GM18870 (cell line): ENCODE results near the gene LIN7B.

Experiments
- ATAC-seq: cut with Tn5 transposase; IDR thresholded peaks from one replicate; pipeline ENCODE4 v1.9.1; 2021; ENCODE audit warnings: moderate library complexity; ENCODE audit not compliant: unreplicated experiment

The LIN7B gene

DNA sequence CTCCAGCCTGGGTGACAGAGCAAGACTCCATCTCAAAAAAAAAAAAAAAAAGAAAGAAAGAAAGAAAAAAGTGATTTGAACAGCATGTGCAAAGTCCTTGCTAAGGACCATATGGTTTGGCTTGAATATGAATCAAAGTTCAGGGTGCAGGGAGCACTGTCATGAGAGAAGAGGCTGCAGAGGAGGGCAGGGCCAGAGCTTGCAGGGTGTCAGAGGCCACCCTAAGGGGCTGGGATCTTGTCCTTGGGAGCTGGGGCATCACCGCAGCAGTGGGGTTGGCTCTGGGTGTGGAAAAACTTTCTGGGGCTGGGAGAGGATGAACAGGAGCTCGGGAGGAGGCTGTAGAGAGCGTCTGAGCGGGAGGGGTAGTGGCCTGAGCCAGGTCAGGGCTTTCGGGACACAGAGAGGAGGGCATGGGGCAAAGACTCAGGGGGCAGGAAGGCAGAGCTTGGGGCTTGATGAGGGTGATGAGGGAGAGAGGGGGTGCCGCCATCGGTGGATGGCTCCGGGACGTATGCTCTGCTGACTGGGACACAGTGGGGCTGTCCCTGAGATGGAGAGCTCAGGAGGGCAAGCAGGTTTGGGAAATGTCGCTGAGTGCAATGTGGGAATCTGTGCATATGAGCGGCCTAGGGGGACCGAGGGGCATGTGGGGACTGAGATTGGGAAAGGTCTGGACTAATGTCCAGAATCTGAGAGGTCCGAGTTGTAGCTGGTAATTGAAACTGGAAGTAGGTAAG is 46.5 kb downstream of the LIN7B start:
- no peak for ATAC-seq

DNA sequence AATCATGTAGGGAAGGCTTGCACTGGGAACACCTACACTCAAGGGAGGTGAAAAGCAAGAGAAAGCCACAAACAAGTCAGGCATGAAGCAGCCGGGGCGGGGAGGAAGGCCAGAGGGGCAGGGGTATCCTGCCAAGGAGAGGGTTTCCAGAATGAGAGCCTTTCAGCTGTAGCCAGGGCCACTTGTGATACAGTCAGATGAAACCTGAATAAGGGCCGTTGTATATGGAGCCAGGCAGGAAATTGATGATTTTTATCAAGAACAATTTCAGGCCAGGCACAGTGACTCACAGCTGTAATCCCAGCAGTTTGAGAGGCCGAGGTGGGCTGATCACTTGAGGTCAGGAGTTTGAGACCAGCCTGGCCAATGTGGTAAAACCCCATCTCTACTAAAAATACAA is 47.8 kb downstream of the LIN7B start:
- no peak for ATAC-seq

DNA sequence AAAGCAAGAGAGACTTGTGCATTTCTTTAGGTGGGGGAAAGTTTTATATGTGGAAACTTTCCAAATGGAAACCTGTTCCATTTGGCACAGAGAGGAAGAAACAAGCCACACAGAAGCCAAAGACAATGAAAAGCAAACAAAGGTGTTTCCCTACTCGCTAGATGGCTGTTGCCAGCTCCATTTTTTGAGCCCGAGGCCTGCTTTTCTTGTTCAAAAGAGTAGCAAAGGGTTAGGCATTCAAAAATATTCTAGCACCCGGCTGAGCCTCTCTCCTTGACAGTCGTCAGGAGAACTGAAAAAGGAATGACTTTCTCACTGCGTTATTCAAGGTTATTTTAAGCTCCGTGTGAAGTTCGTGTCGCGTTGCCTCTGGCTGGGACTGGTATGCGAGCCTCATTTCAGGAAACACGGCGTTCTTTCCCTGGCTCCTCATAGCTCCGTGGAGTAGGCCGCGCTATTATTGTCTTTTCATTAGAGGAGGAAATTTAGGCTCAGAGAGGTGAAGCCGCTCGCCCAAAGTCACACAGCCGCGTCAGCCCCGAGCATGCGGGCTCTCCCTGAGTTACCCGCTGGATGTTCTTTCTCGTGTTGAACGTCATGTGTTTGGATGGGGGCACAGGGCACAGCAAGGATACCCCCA is 51.1 kb downstream of the LIN7B start:
- no peak for ATAC-seq

DNA sequence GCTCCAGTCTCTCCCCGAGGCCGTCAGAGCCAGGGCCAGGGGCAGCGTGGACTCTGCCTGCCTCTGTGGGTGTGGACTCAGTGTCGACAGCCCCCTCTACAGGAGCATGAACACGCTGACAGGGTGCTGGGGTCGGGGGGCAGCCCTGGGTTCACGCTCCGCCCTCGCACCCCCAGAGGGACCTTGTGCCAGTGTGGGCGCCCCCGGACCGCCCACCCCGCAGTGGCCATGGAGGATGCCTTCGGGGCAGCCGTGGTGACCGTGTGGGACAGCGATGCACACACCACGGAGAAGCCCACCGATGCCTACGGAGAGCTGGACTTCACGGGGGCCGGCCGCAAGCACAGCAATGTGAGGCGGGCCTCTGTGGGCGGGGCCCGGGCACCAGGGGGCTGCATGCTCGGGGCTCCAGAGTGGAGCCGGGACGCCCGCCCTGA is 51.7 kb downstream of the LIN7B start:
- no peak for ATAC-seq

DNA sequence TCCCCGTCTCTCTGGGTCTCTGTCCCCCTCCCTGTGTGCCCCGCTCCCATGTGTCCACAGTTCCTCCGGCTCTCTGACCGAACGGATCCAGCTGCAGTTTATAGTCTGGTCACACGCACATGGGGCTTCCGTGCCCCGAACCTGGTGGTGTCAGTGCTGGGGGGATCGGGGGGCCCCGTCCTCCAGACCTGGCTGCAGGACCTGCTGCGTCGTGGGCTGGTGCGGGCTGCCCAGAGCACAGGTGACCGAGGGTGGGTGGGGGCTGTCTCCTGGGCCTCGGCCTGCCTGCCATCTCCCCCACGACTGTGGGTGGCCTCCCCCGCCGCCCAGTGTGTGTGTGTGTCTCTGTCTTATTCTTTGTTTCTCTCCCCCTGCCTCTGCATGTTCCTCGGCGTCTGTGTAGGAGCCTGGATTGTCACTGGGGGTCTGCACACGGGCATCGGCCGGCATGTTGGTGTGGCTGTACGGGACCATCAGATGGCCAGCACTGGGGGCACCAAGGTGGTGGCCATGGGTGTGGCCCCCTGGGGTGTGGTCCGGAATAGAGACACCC is 53.8 kb downstream of the LIN7B start:
- no peak for ATAC-seq
